WI38 (cell line): Measurements from ENCODE around the gene TSSK6.
A peak's percentile ranks its signal among the peaks of the same experiment; 100 is the strongest.

ENCODE experiments used
- H3K4me3 ChIP-seq: 2 replicates; pipeline ENCODE4 v1.5.1; 2011; ENCODE audit warnings: low read depth, mild to moderate bottlenecking, control low read depth, low read length
- TF ChIP-seq, protein P1 (sequence below): IDR thresholded peaks from 2 replicates; pipeline ENCODE4 v1.5.1; 2012; ENCODE audit warnings: low read depth, mild to moderate bottlenecking, control low read depth, low read length

The TSSK6 gene

GRCh38 chr19:19493841-19494546, 21.4 kb downstream of the TSSK6 start:
- TF ChIP-seq, protein P1, sequence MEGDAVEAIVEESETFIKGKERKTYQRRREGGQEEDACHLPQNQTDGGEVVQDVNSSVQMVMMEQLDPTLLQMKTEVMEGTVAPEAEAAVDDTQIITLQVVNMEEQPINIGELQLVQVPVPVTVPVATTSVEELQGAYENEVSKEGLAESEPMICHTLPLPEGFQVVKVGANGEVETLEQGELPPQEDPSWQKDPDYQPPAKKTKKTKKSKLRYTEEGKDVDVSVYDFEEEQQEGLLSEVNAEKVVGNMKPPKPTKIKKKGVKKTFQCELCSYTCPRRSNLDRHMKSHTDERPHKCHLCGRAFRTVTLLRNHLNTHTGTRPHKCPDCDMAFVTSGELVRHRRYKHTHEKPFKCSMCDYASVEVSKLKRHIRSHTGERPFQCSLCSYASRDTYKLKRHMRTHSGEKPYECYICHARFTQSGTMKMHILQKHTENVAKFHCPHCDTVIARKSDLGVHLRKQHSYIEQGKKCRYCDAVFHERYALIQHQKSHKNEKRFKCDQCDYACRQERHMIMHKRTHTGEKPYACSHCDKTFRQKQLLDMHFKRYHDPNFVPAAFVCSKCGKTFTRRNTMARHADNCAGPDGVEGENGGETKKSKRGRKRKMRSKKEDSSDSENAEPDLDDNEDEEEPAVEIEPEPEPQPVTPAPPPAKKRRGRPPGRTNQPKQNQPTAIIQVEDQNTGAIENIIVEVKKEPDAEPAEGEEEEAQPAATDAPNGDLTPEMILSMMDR, result no peak
- H3K4me3 ChIP-seq, result no peak overlapping the region

- TF ChIP-seq, protein P1, result no peak
- no peak overlapping the region for H3K4me3 ChIP-seq
Observed at GRCh38 chr19:19492026-19492610, 23.2 kb downstream of the TSSK6 start.

GRCh38 chr19:19491321-19492025, 23.9 kb downstream of the TSSK6 start:
- no peak overlapping the region for H3K4me3 ChIP-seq
- TF ChIP-seq, protein P1, result no peak

GRCh38 chr19:19490214-19490968, 25.0 kb downstream of the TSSK6 start:
- TF ChIP-seq, protein P1, result peak; percentile 67
- H3K4me3 ChIP-seq, result no peak overlapping the region

DNA sequence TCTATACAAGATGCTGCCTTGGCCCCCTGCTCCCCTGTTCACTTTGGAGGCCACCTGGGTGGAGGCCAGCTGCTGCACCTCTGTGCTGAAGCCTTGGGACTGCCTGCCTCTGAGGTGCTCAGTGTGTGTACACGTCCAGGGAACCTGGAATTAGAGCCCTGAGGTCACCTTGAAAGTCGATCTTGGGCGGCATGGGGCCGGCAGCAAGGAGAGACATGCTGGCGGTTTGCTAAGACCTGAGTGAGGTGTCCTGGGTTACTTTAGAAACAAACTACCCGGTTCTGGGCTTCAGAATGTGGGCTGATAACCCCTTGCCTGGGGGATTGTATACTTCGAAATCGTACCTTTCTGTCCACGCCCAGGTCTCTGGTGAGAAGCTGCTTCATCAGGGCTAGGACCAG, 25.5 kb downstream of the TSSK6 start:
- TF ChIP-seq, protein P1, result no peak
- H3K4me3 ChIP-seq, result no peak overlapping the region

DNA sequence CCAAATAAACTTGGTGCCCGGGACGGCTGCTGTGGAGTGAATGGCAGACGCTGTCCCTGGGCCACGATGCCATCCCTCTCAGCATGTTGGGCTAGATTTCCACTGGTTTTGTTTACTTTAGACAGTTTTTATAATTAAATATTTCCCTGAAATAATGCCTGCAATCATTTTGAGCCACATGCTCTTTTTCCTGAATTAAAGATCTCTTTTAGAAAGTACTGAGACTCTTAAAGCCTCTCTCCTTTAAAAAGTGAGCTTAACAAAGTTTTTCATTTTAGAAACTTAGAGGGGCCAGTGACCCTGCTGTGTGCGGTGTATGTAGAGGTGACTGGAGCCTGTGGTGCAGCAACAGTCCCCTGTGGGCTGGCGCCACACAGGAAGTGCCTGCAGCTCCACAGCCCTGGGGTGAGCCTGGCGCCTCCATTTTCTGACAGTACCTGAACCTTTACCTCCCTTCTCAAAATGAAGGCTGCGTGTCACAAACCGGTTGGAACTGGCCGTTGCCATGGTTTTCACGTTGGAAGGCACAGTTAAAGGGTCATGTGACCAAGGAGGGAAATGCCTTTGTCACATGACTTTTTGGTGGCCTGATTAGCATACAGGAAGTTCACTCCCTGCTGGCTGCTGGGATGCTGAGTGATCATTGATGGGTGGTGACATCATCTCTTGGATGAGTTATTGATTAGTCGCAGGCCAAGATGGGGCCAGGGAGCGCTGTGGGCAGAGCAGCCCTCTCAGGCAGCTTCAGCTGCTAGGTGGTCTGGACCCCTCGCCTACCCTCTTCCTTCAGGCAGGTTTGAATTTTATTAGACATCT, 26.3 kb downstream of the TSSK6 start:
- H3K4me3 ChIP-seq, result peak overlapping the region; percentile 21; the same call in 1 of the 2 replicates

More for the DNA sequence above, 26.3 kb downstream of the TSSK6 start:
- TF ChIP-seq, protein P1, result no peak
